ENCODE results near the gene MAST3.
"Not testable (repeated sequence)": the region's sequence is repeated elsewhere in the genome, so short reads cannot be mapped to it uniquely, and the experiment has no call there.

Gene MAST3

DNA sequence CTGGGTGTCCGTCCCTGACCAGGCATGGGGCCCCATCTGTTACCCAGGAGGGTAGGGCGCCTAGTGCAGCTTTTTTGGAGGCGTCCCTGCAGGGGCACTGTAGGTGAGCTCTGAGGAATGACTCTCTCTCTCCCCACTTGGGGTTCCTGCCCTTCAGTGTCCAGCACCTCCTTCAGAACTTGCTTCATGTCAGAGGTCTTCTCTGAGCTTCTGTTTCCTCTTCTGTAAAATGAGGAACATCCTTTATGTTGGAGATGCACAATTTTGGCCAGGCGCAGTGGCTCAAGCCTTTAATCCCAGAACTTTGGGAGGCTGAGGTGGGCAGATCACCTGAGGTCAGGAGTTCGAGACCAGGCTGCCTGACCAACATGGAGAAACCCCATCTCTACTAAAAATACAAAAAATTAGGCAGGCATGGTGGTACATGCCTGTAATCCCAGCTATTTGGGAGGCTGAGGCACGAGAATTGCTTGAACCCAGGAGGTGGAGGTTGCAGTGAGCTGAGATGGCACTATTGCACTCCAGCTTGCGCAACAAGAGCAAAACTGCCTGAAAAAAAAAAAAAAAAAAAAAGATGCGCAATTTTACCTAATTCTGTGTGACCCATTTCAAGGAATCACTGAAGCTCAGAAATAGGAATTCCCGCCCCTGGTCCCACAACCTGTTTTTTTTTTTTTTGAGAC, 40.2 kb downstream of the MAST3 start:
- DNase-seq (ENCODE audit: low spot score): no peak

DNA sequence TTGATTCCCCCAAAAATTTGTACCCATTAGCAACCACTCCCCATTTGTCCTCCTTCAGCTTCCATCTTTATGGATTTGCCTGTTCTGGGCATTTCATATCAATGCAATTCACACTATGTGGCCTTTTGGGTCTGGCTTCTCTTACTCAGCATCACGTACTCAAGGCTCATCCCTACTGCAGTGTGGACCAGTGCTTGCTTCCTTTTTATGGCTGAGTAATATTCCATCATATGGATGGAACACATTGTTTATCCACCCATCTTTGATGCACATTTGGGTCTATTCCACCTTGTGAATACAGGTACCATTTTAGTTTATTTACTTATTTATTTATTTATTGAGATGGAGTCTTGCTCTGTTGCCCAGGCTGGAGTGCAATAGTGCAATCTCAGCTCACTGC, 42.9 kb downstream of the MAST3 start:
- DNase-seq (ENCODE audit: low spot score): no peak

DNA sequence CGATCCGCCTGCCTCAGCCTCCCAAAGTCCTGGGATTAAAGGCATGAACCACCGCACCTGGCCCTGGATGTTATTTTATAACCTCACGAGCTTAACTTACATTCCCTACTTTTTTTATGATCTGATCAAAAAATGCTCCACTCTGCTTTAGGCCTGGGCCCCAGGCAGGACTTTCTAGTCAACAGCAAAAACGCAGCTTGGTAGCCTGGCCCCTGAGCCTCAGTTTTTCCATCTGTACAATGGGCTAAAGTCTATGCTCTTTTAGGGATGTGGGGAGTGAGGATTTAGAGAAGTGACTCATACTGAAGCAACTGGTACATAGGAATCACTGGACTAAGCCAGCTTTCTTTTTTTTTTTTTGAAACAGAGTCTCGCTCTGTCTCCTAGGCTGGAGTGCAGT, 43.5 kb downstream of the MAST3 start:
- DNase-seq (ENCODE audit: low spot score): no peak

GRCh38 chr19:18143902-18144301, 46.3 kb downstream of the MAST3 start:
- DNase-seq (ENCODE audit: low spot score): no peak

DNA sequence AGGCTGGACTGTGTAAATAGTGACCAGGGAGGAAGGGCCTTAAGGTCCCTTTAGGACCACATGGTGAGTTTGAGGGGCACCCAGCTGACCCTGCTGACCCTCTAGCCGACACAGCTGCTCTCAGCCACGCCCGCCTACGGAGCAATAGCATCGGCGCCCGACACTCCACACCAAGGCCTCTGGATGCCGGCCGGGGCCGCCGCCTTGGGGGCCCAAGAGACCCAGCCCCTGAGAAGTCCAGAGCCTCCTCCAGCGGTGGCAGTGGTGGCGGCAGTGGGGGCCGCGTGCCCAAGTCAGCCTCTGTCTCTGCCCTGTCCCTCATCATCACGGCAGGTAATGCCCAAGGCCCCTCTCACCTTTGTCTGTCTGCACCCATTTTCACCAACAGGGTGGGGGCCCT, 46.8 kb downstream of the MAST3 start:
- DNase-seq (ENCODE audit: low spot score): no peak

DNA sequence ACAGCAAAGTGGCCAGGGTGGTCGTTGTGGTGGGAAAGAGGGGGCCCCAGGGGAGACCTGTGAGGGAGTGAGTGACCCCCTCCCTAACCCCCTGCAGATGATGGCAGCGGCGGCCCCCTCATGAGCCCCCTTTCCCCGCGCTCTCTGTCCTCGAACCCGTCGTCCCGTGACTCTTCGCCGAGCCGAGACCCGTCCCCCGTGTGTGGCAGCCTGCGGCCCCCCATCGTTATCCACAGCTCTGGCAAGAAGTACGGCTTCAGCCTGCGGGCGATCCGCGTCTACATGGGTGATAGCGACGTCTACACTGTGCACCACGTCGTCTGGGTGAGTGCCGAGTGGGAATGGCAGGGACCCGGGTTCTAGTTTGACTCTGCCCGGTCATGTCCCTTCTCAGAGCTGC, 47.3 kb downstream of the MAST3 start:
- DNase-seq (ENCODE audit: low spot score): no peak

GRCh38 chr19:18145391-18145999, 47.9 kb downstream of the MAST3 start:
- DNase-seq (ENCODE audit: low spot score): no peak

GRCh38 chr19:18147396-18147795, 49.8 kb downstream of the MAST3 start:
- no peak for DNase-seq (ENCODE audit: low spot score)

DNA sequence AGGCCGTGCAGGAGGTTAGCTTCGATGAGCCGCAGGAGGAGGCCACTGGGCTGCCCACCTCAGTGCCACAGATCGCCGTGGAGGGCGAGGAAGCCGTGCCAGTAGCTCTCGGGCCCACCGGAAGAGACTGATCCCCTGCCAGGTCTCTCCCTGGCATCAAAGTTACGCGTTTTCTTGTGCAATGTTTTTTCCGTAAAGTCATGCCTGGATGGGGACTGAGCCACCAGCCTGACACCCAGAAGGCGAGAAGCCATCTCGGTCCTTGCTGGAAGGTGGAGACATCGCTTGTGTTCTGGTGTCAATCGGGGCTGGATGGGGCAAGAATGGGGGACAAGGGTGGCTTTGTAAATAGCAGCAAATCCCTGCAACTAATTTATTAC, 52.0 kb downstream of the MAST3 start:
- DNase-seq (ENCODE audit: low spot score): no peak

DNA sequence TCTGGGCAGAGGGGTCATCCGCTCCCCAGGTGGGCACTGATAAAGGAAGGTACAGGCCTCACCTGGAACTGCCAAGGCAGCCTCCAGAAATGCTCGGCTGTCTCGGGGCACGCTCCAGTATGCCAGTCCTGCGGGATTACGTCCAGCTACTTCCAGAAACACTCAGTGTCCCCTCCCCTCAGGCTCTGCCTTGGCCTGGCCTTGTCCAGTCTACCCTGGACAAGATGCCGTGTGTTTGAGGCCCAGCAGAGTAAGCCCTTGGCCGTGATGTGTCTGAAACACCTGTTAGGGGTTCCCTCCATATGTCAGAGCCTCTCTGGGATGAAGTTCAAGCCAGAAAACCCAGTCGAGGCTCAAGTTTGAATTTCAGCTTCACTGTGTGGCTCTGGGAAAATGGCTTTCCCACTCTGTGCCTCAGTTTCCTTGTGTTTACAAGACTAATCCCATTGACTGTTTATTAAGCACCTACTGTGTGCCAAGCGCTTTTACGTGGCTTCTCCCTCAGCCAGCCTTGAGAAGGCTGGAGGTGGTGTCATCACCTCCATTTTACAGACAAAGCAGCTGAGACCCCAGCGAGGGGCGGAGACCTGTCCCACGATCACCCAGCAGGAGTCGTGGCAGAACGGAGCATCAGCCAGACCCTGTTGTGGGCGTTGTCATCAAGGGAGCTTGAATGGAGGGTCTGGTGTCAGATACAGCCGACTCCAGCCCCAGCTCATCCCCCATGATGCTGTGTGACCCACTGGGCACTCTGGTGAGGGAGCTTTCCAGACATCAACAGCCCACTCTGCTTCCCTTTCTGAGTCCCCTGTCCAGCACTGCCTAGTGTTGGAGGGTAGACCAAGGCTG, 53.4 kb downstream of the MAST3 start:
- DNase-seq (ENCODE audit: low spot score): no peak

DNA sequence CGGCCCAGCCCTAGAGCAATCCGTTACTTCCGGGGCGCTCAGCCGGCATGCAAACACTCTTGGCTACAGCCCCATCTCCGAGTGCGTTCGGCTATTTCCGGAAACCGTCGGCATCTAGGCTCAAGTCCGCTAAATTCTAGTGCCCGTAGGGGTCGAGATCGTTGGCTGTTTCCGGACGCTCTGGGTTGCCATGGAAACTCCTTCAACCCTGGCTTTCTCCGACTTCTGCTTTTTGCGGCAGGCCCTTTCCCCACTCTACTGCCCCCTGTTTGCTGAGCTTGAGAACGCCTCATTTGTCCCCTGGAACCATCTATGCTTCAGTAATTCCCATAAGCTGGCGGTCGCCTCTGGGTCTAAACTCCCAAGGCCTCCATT, 54.9 kb downstream of the MAST3 start:
- peak; percentile 99 for DNase-seq (ENCODE audit: low spot score)

DNA sequence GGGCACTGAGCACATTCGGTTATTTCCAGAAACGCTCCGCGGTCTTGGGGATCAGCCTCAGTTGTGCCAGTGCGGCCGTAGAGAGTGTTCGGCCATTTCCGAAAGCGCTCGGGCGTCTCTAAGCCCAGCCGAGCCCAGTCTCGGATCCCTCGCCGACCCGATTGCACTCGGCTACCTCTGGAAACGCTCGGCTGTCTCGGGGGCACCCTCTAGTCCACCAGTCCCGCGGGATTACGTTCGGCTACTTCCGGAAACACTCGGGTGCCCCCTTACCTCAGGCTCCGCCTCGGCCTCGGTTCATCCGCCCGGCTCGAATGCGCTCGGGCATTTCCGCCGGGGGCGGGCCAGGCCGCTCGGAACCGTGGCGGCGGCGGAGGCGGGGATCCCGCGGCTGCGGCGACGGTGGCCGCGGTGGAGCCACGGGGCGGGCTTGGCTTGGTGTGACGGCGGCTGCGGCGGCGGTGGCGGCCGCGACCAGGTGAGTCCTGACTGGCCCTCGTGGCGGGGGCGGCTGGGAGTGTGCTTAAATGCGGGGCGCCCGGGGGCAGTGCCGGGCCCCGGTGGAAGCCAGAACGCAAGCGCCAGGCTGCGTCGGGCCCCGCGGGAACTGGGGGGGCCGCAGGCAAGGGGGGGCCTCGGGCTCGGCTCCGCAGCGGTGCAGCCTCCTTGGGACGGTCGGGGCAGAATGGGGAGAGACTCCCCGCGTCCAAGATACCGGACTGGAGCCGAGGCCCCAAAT, 55.4 kb downstream of the MAST3 start, which contains the start of gene PIK3R2:
Gene PIK3R2, plus strand, starts transcription at position 347 of the 739 bp plus-strand sequence. CDS start 2,717 bp downstream, outside the sequence.
- peak; percentile 100 for DNase-seq (ENCODE audit: low spot score)

DNA sequence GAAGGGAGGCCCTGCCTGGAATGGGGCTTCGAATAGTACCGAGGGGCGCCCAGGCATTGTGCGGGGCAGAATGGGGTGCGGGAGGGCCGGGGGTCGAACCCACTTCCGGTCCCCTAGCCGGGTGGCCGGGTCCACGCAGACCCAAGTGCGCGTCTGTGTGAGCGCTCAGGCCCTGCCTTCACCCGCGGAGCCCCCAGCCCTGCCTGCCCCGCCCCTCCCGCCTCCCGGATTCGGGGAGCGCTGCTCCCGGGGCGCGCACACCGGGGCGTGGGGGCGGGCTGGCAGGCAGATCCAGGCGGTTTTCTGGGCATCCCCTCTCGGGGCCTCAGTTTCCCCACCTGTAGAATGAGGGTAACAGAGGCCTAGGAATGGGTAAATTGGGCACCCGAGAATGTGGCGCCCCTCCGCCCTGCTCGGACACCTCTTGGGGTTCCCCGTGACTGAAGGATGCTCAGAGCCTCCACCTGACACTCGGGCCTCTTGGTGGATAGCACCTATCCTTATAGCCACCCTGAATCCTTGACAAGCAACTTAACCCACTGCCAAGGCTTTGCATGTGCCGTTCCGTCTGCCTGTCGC, 56.1 kb downstream of the MAST3 start:
- DNase-seq (ENCODE audit: low spot score): no peak

DNA sequence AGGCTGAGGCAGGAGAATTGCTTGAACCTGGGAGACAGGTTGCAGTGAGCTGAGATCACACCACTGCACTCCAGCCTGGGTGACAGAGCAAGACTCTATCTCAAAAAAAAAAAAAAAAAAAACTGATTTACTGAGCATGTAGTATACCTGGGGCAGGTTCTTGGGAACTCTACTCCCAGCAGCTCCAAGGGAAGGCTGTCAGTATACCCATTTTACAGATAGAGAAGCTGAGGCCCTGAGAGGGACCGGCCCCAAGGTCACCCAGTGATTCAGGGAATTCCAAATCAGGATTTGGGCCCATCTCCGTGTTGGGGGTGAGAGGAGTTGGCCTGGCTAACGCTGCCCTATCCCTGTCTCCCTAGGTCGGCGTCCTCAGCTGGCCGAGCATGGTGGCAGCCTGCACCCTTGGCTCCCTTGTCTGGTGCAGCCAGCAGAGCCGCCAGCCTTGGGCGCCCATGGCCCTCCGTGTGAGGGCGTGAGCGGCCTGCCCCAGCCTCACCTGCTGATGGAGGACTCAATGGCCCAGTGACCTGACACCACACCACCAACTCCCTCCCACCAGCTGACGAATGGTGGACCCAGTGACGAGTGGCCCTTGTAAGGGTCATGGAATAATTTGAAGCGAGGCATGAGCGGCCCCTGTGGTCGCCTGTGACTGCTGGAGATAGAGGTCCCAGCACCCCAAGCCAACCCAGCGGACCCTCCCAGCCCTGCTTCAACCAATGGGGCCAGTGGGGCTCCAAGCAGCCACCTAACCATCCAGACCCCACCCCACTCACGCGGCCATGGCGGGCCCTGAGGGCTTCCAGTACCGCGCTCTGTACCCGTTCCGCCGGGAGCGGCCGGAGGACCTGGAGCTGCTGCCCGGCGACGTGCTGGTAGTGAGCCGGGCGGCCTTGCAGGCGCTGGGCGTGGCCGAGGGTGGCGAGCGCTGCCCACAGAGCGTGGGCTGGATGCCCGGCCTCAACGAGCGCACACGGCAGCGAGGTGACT, 57.8 kb downstream of the MAST3 start:
- no peak for DNase-seq (ENCODE audit: low spot score)

DNA sequence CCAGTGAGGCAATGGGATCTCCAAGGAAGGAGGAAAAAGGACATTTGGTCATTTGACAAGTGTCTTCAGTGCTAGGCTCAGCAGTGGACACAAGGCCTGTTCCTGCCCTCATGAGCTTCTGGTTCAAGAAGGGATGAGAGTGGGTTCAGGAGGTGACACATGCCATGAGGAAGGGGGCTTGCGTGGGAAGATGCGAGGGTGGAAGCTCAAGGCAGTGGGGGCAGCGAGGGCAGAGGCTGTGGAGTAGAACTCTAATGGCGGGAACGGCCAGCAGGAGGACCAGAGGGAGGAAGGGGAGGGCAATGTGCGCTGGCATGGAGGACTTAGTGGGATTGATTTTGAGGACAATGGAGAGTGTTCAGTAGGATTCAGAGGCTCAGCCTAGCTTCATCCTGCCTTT, 58.7 kb downstream of the MAST3 start:
- no peak for DNase-seq (ENCODE audit: low spot score)

DNA sequence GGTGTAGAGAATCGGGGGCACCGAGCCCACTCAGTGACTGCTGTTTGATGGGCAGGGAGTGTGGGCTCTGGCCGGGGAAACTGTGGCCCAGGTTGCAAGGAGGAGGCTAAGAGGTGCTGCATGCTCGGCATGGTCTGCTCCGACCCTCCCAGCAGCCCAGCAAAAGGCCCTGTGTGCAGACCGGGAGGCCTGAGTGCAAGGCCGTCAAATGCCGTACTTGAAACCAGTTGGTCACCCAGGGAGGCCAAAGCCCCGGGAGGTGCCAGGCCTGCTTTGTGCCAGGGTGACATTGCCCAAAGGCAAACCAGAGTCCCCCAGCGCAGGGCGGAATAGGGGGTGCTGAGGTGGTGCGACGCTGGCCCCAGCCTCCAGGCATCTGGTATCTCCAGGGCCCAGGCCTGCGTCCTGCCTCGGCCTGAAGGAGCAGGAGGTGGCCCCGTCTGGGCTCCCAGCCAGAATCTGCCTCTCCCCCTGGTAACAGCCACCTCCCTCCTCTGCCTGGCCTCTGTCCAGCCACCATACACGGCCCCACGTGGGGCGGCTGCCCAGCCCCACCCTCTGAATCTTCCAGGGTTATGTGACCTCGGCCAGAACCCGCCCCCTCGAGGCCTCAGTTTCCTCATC, 59.4 kb downstream of the MAST3 start:
- DNase-seq (ENCODE audit: low spot score): peak; percentile 69

- DNase-seq (ENCODE audit: low spot score): no peak
Measured at GRCh38 chr19:18157465-18158063, 60.0 kb downstream of the MAST3 start.

DNA sequence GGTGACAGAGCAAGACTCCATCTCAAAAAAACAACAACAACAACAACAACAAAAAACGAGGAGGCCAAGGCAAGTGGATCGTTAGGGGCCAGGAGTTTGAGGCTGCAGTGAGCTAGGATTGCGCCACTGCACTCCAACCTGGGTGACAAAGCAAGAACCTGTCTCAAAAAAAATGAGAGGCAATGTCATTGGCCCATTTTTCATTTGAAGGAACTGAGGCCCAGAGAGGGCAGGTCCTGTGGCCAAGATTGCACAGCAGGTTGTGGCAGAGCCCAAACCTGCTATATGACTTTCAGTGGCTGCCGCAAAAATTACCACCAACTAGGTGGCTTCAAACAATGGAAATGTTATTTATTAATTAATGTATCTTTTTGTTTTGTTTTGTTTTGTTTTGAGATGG, 60.9 kb downstream of the MAST3 start:
- DNase-seq (ENCODE audit: low spot score): no peak

DNA sequence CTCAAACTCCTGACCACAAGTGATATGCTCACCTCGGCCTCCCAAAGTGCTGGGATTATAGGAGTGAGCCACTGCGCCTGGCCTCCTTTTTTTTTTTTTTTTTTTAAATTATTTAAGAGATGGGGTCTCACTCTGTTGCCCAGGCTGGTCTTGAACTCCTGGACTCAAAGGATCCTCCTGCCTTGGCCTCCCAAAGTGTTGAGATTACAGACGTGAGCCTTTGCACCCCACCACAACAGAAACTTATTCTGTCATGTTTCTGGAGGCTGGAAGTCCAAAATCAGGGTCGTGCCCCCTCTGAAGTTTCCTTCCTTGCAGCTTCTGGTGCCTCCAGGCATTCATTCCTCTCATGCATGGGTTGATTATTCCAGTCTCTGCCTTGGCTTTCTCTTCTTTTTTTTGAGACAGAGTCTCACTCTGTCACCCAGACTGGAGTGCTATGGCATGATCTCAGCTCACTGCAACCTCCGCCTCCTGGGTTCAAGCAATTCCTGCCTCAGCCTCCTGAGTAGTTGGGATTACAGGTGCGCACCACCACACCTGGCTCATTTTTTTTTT, 61.6 kb downstream of the MAST3 start:
- not testable (repeated sequence) for DNase-seq (ENCODE audit: low spot score)

DNA sequence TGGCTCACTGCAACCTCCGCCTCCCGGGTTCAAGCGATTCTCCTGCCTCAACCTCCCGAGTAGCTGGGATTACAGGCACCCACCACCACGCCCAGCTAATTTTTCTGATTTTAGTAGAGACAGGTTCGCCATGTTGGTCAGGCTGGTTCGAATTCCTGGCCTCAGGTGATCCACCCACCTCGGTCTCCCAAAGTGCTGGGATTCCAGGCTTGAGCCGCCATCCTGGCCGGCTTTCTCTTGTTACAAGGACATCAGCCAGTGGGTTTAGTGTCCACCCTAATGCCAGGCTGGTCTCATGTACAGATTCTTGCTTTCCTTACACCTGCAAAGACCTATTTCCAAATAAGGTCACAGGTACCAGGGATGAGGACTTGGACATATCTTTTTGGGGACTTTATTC, 62.2 kb downstream of the MAST3 start:
- DNase-seq (ENCODE audit: low spot score): no peak
